ENCODE results near the gene TEDC2.

The TEDC2 gene

DNA sequence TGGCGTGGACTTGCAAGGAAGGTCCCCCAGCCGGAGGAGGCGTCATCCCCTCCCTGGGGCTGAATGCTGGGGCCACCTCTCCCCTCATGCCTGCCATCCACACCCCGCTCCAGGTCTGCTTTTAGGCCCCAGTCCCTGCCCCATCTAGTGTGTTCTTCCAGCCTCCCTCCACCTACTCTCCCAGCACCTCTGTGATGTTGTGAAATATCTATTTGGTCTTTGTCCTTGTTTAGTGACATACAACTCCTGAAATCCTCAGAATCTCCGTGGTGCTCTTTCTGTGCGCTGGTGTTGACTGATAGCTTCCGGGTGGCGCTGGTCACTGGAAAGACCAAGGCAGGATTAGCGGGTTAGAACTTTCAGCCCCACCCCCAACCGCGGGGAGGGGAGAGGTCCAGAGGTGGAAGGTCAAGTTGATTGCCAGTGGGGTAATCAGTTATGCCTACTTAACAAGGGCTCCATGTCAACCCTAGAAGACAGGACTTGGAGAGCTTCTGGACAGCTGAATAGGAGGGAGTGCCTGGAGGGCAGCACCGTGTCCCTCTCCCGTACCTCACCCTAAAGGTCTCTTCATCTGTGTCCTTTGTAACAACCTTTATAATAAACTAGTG lies 25.1 kb downstream of the TEDC2 start:
- no peak overlapping the region for H3K4me3 ChIP-seq (ENCODE audit: low read depth, low read length)
- TF ChIP-seq, protein P1, sequence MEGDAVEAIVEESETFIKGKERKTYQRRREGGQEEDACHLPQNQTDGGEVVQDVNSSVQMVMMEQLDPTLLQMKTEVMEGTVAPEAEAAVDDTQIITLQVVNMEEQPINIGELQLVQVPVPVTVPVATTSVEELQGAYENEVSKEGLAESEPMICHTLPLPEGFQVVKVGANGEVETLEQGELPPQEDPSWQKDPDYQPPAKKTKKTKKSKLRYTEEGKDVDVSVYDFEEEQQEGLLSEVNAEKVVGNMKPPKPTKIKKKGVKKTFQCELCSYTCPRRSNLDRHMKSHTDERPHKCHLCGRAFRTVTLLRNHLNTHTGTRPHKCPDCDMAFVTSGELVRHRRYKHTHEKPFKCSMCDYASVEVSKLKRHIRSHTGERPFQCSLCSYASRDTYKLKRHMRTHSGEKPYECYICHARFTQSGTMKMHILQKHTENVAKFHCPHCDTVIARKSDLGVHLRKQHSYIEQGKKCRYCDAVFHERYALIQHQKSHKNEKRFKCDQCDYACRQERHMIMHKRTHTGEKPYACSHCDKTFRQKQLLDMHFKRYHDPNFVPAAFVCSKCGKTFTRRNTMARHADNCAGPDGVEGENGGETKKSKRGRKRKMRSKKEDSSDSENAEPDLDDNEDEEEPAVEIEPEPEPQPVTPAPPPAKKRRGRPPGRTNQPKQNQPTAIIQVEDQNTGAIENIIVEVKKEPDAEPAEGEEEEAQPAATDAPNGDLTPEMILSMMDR (IDR thresholded peaks at IDR 0.05; ENCODE audit: low read depth, low read length): no peak

DNA sequence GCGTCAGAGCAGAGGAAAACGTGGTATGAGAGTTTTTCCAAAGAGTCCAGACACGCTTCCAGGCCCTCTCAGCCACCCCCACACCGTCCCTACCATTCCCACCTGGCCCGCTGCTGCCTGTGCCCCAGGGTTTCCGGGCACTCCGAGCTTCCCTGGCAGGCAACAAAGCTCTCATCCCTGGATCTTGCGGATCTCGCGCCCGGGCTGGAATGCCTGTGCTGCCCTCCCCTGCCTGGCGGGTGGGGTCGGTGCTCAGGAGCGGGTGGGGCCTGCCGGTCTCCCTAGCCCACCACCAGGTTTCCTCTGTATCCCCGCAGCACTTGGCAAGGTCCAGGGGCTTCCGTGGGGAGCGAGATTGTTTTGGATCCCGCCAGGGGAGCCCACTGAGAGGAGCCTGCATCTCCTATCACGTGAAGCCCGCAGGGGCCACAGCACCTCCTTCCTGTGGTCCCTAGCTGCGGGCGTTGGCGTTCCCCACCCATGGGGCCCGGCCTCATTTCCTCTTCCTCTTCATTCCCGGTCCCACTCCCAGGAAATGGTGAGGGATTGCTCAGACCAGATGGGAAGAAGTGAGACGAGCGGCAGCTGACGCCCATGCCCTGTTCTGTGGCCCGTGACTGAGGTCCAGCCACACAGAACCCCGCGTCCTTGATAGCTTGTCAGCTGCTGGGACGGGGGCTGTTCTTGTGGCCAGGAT lies 26.1 kb downstream of the TEDC2 start:
- no peak overlapping the region for H3K4me3 ChIP-seq (ENCODE audit: low read depth, low read length)
- TF ChIP-seq, protein P1 (IDR thresholded peaks at IDR 0.05; ENCODE audit: low read depth, low read length): no peak

DNA sequence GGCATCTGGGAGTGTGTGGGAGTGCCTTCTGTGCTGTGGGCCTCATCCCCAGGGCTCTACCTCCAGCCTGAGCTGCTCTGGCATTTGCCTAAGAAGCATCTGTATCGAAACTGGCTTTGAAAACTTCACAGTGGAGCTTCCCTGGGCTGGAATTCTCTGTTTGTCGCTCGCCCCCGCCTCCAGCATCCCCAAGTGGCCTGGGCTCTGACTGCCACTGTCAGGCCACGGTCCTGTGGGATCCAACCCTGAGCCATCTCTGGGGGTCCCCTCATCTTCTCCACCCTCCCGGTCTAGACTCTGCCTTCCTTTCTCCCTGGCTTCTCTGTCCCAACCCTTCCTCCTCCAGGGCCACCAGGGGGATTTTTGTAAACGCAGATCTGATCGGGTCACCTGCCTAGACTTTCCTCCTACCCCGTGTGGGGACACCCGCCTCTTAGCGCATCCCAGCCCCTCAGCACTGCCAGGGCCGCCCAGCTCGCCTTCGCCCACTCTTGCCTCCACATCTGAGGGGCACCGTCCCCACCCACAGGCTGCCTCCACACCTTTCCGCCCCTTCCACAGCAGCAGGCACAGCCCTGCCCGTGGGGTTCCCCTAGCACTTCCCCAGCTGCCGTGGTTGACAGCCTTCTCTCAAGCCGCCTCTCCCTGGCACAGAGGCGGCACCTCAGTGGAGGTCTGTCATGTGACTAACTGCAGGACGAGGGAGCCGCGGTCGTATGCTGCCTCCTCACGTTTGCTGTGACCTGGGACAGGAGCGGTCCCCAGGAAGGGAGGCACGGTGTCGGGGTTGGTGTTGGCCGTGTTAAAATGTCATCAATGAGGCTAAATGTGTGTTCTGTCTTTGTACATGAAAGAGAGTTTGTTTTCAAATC lies 27.0 kb downstream of the TEDC2 start:
- TF ChIP-seq, protein P1 (IDR thresholded peaks at IDR 0.05; ENCODE audit: low read depth, low read length): no peak
- H3K4me3 ChIP-seq (ENCODE audit: low read depth, low read length): no peak overlapping the region

DNA sequence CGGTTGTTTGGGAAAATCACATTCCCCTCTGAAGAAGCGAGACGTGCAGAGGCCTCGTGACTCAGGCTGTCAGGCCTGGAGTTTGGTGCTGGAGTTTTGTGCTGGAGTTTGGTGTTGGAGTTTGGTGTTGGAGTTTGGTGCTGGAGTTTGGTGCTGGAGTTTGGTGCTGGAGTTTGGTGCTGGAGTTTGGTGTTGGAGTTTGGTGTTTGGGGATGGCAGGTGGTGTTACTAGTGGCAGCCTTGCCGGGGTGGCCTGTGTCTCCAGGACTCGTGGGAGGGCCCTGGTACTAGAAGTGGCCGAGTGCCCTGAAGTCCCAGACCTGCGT lies 27.6 kb downstream of the TEDC2 start:
- H3K4me3 ChIP-seq (ENCODE audit: low read depth, low read length): no peak overlapping the region
- TF ChIP-seq, protein P1 (IDR thresholded peaks at IDR 0.05; ENCODE audit: low read depth, low read length): no peak

DNA sequence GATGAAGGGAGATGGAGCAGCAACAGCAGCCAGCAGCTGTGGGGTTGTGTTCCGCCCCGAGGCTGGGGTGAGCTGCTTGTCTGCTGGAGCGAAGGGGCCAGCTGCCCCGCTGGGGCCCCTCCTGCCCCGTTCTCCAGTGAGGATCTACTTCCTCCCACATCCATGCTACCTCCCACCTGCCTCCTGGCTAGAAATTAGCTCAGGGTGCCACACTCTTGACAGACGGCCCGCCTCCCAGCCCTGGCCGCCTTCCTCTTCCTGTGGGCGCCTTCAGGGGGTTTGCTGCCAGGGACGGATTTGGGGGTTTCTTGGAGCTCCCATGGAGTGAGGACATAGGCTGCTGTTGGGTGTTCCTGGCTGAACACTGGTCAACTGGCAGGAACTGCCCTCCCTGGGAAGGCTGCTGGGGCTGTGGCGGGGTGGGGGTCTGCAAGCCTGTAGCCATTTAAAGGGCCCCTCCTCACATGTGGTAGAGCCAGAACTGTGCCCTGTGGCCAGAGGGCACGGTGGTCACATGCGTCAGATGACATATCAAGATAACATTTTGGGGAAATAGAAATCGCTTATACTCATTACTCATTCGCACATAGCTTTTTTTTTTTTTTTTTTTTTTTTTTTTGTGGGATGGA lies 28.1 kb downstream of the TEDC2 start:
- TF ChIP-seq, protein P1 (IDR thresholded peaks at IDR 0.05; ENCODE audit: low read depth, low read length): no peak
- H3K4me3 ChIP-seq (ENCODE audit: low read depth, low read length): no peak overlapping the region

DNA sequence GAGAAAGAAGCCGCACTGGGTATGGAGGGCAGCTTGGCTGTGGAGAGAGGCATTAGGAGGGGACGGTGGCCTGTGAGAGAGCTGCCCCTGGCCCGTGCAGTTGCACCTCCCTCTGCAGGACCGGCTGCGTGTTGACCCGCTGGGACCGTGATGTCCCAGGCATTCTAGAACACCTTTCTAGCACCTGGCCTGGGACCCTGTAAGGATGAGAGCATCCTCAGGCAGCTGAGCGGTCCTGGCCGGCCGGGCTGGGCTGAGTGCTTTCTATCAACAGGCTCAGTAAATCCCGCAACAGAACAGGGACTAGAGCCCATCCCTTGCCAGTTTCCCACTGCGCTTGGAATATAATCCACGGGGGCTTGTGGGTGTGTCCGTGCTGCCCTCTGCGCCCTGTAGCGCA lies 29.7 kb downstream of the TEDC2 start:
- no peak overlapping the region for H3K4me3 ChIP-seq (ENCODE audit: low read depth, low read length)
- TF ChIP-seq, protein P1 (IDR thresholded peaks at IDR 0.05; ENCODE audit: low read depth, low read length): no peak

Measured in WI38 (cell line).